ENCODE data around the gene HACL1. TPM values are rescaled to one million over a fixed set of nuclear protein-coding genes. Genes with fewer than 3 reads are reported as not detected.

HACL1 gene
- total RNA-seq, 1 experiment from 2014 or later = 18.6 TPM

GRCh38 chr3:15592968-15593367 is 8.4 kb downstream of the HACL1 start:
- H3K36me3 ChIP-seq (ENCODE audit: insufficient read depth, low read length, poor library complexity, severe bottlenecking) = peaks cover 5% of the 10 kb centered on the region
- no TSS peak for BruUV-seq (replicated peaks)

GRCh38 chr3:15591928-15592327 is 9.4 kb downstream of the HACL1 start:
- peaks cover 5% of the 10 kb centered on the region for H3K36me3 ChIP-seq (ENCODE audit: insufficient read depth, low read length, poor library complexity, severe bottlenecking)
- no peaks in the 10 kb centered on the region for H3K27me3 ChIP-seq (replicated peaks; ENCODE audit: insufficient read depth, low read depth, low read length, poor library complexity)
- no peak overlapping the region for H3K4me3 ChIP-seq (ENCODE audit: low read depth, low read length, poor library complexity, severe bottlenecking)
- H3K9me3 ChIP-seq (ENCODE audit: low read depth, low read length, poor library complexity, severe bottlenecking) = no peaks in the 10 kb centered on the region
- H3K27ac ChIP-seq (ENCODE audit: low read depth, low read length, poor library complexity, severe bottlenecking) = no peak overlapping the region
- BruUV-seq (replicated peaks) = no TSS peak
- TF ChIP-seq CTCF (conservative IDR thresholded peaks at IDR 0.05; ENCODE audit: low read depth, low read length) (no peak), EZH2 (IDR thresholded peaks at IDR 0.05; ENCODE audit: borderline replicate concordance, low read depth, low read length, poor library complexity, severe bottlenecking) (no peak)
- no peak for DNase-seq (ENCODE audit: low spot score)
- CTCF ChIA-PET = no interaction called here
- intact Hi-C loops (cut with micrococcal nuclease; ENCODE audit: unreplicated experiment) = no loop called here
- POLR2A ChIA-PET (ENCODE audit: low non-redundant PET) = no interaction called here
- H3K4me1 ChIP-seq (ENCODE audit: insufficient read depth, low read length, poor library complexity, severe bottlenecking) = no peaks in the 10 kb centered on the region

More at GRCh38 chr3:15592968-15593367, 8.4 kb downstream of the HACL1 start:
- POLR2A ChIA-PET (ENCODE audit: low non-redundant PET) = no interaction called here
- Histone ChIP-seq H3K9me3 (ENCODE audit: low read depth, low read length, poor library complexity, severe bottlenecking) (no peaks in the 10 kb centered on the region), H3K4me1 (ENCODE audit: insufficient read depth, low read length, poor library complexity, severe bottlenecking) (no peaks in the 10 kb centered on the region), H3K4me3 (ENCODE audit: low read depth, low read length, poor library complexity, severe bottlenecking) (no peak overlapping the region), H3K27me3 (replicated peaks; ENCODE audit: insufficient read depth, low read depth, low read length, poor library complexity) (no peaks in the 10 kb centered on the region), H3K27ac (ENCODE audit: low read depth, low read length, poor library complexity, severe bottlenecking) (no peak overlapping the region)
- no peak for DNase-seq (ENCODE audit: low spot score)
- TF ChIP-seq CTCF (conservative IDR thresholded peaks at IDR 0.05; ENCODE audit: low read depth, low read length) (no peak), EZH2 (IDR thresholded peaks at IDR 0.05; ENCODE audit: borderline replicate concordance, low read depth, low read length, poor library complexity, severe bottlenecking) (no peak)
- CTCF ChIA-PET = no interaction called here
- intact Hi-C loops (cut with micrococcal nuclease; ENCODE audit: unreplicated experiment) = no loop called here

- intact Hi-C loops (cut with micrococcal nuclease; ENCODE audit: unreplicated experiment) = no loop called here
- POLR2A ChIA-PET (ENCODE audit: low non-redundant PET) = no interaction called here
- H3K36me3 ChIP-seq (ENCODE audit: insufficient read depth, low read length, poor library complexity, severe bottlenecking) = peaks cover 10% of the 10 kb centered on the region
- BruUV-seq (replicated peaks) = no TSS peak
- CTCF ChIA-PET = no interaction called here
- no peaks in the 10 kb centered on the region for H3K27me3 ChIP-seq (replicated peaks; ENCODE audit: insufficient read depth, low read depth, low read length, poor library complexity)
- H3K27ac ChIP-seq (ENCODE audit: low read depth, low read length, poor library complexity, severe bottlenecking) = no peak overlapping the region
- no peak for DNase-seq (ENCODE audit: low spot score)
- no peaks in the 10 kb centered on the region for H3K9me3 ChIP-seq (ENCODE audit: low read depth, low read length, poor library complexity, severe bottlenecking)
- TF ChIP-seq CTCF (conservative IDR thresholded peaks at IDR 0.05; ENCODE audit: low read depth, low read length) (no peak), EZH2 (IDR thresholded peaks at IDR 0.05; ENCODE audit: borderline replicate concordance, low read depth, low read length, poor library complexity, severe bottlenecking) (no peak)
- H3K4me3 ChIP-seq (ENCODE audit: low read depth, low read length, poor library complexity, severe bottlenecking) = no peak overlapping the region
- no peaks in the 10 kb centered on the region for H3K4me1 ChIP-seq (ENCODE audit: insufficient read depth, low read length, poor library complexity, severe bottlenecking)
Measured at GRCh38 chr3:15591242-15591641, 10.1 kb downstream of the HACL1 start.
